Activated T-cell treated with anti-CD3 and anti-CD28 coated beads, Interleukin-2, amount 50 U/mL, for 24 hours (primary cell): ENCODE results near the gene FRK.
"Not testable (repeated sequence)": the region's sequence is repeated elsewhere in the genome, so short reads cannot be mapped to it uniquely, and the experiment has no call there.

ENCODE experiments used
- DNase-seq: peaks from one replicate; pipeline ENCODE4 v3.0.0-alpha.2; 2020
- H3K27ac Mint-ChIP-seq: 2 replicates; pipeline ENCODE4 v1.8.0; 2020; ENCODE audit warnings: mild to moderate bottlenecking, mixed read lengths
- H3K27me3 Mint-ChIP-seq: 2 replicates; pipeline ENCODE4 v1.8.0; 2020; ENCODE audit warnings: mixed read lengths
- H3K36me3 Mint-ChIP-seq: 2 replicates; pipeline ENCODE4 v1.8.0; 2020; ENCODE audit warnings: low read depth, mixed read lengths
- H3K4me1 Mint-ChIP-seq: 2 replicates; pipeline ENCODE4 v1.8.0; 2020; ENCODE audit warnings: low read depth, mixed read lengths
- H3K4me3 Mint-ChIP-seq: 2 replicates; pipeline ENCODE4 v1.8.0; 2020; ENCODE audit warnings: mild to moderate bottlenecking, moderate library complexity, mixed read lengths
- H3K9me3 Mint-ChIP-seq: 2 replicates; pipeline ENCODE4 v1.8.0; 2020; ENCODE audit warnings: mixed read lengths

FRK gene

GRCh38 chr6:116060572-116061283, at the start of gene FRK:
TSS of gene FRK (minus strand) at chr6:116060891. CDS start at chr6:116060311, 580 bp downstream.
- no peaks in the 10 kb centered on the region for H3K36me3 Mint-ChIP-seq
- no peak for DNase-seq
- peaks cover 12% of the 10 kb centered on the region for H3K27me3 Mint-ChIP-seq
- H3K27ac Mint-ChIP-seq: no peak within 1 kb of the TSS
- no peaks in the 10 kb centered on the region for H3K9me3 Mint-ChIP-seq
- H3K4me3 Mint-ChIP-seq: no peak within 1 kb of the TSS
- no peaks in the 10 kb centered on the region for H3K4me1 Mint-ChIP-seq

DNA sequence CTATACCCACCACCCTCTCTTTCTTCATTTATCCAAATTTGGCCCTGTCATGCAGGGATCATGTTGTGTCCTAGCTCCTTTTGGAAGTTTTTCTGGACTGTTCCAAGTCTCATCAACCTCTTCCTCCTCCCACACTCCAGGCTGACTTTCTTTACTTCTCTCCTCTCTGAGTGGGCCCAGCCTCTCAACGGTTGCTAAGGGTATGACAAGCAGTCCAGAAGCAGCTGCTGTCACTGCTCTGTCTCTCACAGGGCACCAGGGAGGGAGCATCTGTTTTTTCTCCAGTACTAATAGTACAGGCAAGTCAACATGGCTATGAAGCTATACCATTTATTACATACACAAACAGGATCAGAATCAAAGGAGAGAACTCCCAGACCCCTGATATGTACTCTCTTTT, 48.1 kb upstream of the FRK start:
- H3K36me3 Mint-ChIP-seq: peaks cover 85% of the 10 kb centered on the region
- H3K27me3 Mint-ChIP-seq: no peaks in the 10 kb centered on the region
- H3K9me3 Mint-ChIP-seq: no peaks in the 10 kb centered on the region
- no peak overlapping the region for H3K27ac Mint-ChIP-seq
- DNase-seq: no peak
- H3K4me1 Mint-ChIP-seq: peaks cover 28% of the 10 kb centered on the region
- H3K4me3 Mint-ChIP-seq: no peak overlapping the region

DNA sequence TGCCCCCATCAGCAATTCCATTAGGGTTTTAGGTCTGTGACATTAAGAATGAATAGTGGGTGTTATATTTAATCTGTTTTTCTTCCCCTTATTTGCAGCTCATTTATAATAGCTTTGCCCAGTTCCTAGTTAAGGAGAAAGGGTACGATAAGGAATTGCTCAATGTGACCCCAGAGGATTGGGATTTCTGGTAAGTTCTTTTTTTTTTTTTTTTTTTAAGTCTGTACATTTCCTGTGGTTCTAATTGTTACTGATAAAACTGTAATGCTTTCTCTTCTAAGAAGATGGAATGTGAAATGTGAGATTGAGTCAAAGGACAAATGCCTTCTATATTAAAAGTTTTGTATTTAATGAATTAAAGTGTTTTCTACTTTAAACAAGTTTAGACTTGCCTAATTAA, 45.5 kb upstream of the FRK start:
- no peak for DNase-seq
- H3K36me3 Mint-ChIP-seq: peaks cover 73% of the 10 kb centered on the region
- no peak overlapping the region for H3K27ac Mint-ChIP-seq
- H3K9me3 Mint-ChIP-seq: no peaks in the 10 kb centered on the region
- H3K27me3 Mint-ChIP-seq: no peaks in the 10 kb centered on the region
- peaks cover 54% of the 10 kb centered on the region for H3K4me1 Mint-ChIP-seq
- H3K4me3 Mint-ChIP-seq: peak overlapping the region; percentile 16

- no peak for DNase-seq
- Mint-ChIP-seq H3K27me3 (no peaks in the 10 kb centered on the region), H3K4me3 (no peak overlapping the region), H3K4me1 (peaks cover 56% of the 10 kb centered on the region), H3K9me3 (no peaks in the 10 kb centered on the region), H3K36me3 (peaks cover 67% of the 10 kb centered on the region), H3K27ac (peak overlapping the region; percentile 57)
Observed at GRCh38 chr6:116105247-116105646, 44.6 kb upstream of the FRK start.

DNA sequence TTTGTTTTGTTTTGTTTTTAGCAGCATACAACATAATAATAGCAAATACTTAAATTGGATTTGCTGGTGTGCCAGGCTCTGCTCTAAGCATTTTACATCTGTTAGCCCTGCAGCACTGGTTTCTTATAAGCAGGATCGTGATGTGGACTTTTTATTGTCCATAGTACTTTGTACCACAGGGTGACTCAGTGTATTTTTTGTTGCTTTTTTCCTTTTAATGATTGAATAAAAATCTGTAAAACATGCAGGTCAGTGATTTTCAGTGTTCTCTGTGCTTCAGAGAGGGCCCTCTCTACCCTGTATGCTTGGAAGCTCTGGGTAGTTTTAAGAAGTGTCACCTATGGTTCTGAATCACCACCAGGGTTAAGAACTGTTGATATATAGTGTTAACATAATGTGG, 43.9 kb upstream of the FRK start:
- Mint-ChIP-seq H3K4me1 (peaks cover 62% of the 10 kb centered on the region), H3K4me3 (no peak overlapping the region)

DNA sequence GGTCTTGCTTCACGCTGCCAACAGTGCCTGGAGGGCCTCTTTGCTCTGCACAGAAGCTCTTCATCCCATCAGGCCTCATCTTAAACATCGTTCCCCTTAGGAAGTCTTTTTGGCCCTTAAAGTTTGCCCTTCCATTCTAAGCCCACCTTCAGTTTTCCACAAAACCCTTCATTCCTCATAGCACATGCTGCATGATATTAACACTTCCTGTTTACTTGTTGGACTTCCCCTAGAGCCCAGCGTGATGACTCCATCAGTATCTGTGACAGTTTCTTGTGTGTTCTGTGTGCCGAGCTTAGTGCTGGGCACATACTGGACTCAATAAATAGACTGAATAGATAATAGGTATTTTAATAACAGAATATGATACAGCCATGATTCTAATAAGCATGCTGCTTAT, 42.2 kb upstream of the FRK start:
- Mint-ChIP-seq H3K4me3 (no peak overlapping the region), H3K9me3 (no peaks in the 10 kb centered on the region), H3K36me3 (peaks cover 49% of the 10 kb centered on the region), H3K27me3 (no peaks in the 10 kb centered on the region), H3K27ac (no peak overlapping the region), H3K4me1 (peaks cover 69% of the 10 kb centered on the region)
- no peak for DNase-seq

More for the DNA sequence above, 43.9 kb upstream of the FRK start:
- Mint-ChIP-seq H3K36me3 (peaks cover 64% of the 10 kb centered on the region), H3K27ac (no peak overlapping the region), H3K9me3 (no peaks in the 10 kb centered on the region), H3K27me3 (no peaks in the 10 kb centered on the region)
- DNase-seq: no peak

- Mint-ChIP-seq H3K36me3 (peaks cover 41% of the 10 kb centered on the region), H3K9me3 (peaks cover under 1% of the 10 kb centered on the region), H3K4me3 (peak overlapping the region; percentile 91), H3K4me1 (peaks cover 69% of the 10 kb centered on the region), H3K27ac (peak overlapping the region; percentile 93), H3K27me3 (no peaks in the 10 kb centered on the region)
- no peak for DNase-seq
Observed at GRCh38 chr6:116101790-116102189, 41.1 kb upstream of the FRK start.

DNA sequence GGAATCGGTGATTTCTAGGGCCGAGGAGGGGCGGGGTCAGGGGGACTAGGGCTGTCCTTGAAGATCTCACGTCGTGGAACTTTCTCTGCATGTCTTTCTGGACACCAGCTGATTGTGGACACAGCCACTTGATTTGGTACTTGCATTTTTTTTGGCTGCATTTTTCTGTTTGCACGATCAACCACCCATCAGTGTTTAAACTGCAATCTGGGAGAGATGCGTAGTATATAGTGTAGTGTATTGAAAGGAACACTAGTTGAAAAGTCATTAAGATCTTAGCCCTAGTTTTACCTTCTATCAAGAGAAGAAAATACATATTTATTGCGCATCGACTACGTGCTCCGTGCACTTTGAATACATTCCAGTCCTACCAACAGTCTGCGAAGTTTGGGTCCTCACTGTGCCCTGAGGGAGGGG, 40.6 kb upstream of the FRK start:
- Mint-ChIP-seq H3K4me3 (peak overlapping the region; percentile 91), H3K36me3 (peaks cover 38% of the 10 kb centered on the region), H3K4me1 (peaks cover 65% of the 10 kb centered on the region), H3K27ac (peak overlapping the region; percentile 93), H3K9me3 (peaks cover 4% of the 10 kb centered on the region), H3K27me3 (no peaks in the 10 kb centered on the region)
- no peak for DNase-seq

DNA sequence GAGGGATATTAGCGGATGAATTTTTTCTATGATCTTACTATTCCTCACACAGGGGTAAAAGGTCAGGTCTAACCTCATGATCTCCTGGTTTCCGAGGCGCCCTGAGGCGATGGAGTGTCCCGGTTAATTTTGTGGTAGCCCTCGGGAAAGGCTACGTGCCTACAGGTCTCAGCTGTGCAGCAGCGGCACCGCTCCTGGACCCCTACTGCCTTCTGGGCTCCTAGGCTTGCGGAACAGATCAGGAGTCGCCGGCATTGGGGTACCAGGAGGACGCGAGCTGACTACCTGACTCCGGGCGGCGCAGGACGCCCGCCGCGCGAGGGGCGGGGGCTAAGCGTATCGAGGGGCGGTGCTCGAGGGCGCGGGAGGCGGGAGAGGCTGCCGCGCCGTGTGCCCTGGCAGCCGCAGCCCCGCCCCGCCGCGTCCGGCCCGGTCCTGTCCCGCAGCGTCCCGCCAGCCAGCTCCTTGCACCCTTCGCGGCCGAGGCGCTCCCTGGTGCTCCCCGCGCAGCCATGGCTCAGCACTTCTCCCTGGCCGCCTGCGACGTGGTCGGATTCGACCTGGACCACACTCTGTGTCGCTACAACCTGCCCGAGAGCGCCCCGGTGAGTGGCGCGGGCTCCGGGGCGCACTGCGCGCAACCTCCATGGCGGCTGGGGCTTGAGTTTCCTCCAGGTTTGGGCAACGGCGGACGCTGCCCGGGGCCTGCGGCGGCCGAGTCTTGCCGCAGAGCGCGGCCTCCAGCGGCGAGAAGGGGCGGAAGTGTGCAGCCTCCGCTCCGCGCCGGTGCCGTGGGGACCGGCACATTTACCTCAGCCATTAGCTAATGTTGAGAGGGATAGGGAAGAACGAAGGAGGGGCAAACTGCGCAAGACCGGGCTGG, 40.0 kb upstream of the FRK start, which contains the start of gene NT5DC1:
NT5DC1 (plus strand) TSS at position 435 of the 883 bp plus-strand sequence; CDS start at position 513, 78 bp downstream.
- Mint-ChIP-seq H3K27ac (peak within 1 kb of the TSS; percentile 93), H3K4me3 (peak within 1 kb of the TSS; percentile 91), H3K9me3 (peaks cover 10% of the 10 kb centered on the region), H3K4me1 (peaks cover 59% of the 10 kb centered on the region), H3K27me3 (no peaks in the 10 kb centered on the region), H3K36me3 (peaks cover 34% of the 10 kb centered on the region)
- DNase-seq: peak; percentile 93

GRCh38 chr6:116099036-116099435, 38.3 kb upstream of the FRK start:
- Mint-ChIP-seq H3K27ac (no peak overlapping the region), H3K27me3 (no peaks in the 10 kb centered on the region), H3K4me1 (peaks cover 42% of the 10 kb centered on the region), H3K36me3 (peaks cover 20% of the 10 kb centered on the region), H3K9me3 (peaks cover 13% of the 10 kb centered on the region), H3K4me3 (no peak overlapping the region)
- no peak for DNase-seq

DNA sequence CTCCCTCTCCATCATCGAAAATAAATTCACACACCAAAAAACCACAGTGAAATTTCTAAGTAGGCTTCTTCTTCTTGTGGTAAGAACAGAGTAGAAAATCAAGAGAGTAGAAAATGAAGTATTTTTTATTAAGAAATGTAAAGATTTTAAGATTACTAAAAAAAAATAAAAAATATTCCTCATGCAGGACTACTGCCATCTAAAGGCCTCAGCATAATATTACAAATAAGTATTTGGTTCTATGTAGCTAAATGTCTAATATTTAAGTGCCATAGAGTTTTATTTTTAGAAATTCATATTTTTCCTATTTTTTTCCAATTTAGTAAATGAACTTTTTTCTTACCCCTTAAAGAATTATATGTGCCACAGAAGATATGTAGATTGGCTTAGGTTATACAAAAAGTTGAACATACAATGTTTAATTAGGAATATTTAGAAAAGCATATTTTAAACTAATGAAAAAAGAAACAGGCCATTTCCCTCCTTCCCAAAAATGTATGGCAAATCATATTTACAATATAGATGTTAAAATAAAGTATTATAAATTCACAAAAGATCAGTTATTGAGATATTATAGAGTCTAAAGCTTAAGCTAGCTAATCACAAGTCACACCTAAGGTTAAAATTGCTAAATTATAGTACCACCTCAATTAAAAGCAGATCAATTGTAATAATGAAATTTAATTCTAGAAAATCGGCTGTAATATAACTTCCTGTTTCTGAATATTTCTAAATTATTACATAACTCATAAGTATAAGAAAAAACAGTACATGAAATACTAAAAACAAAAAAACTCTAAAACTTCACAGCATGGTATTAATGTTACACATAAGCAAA, 36.5 kb upstream of the FRK start:
- Mint-ChIP-seq H3K36me3 (peaks cover 11% of the 10 kb centered on the region), H3K4me3 (no peak overlapping the region), H3K9me3 (peaks cover 13% of the 10 kb centered on the region), H3K27me3 (no peaks in the 10 kb centered on the region), H3K27ac (no peak overlapping the region), H3K4me1 (peaks cover 25% of the 10 kb centered on the region)
- DNase-seq: no peak

DNA sequence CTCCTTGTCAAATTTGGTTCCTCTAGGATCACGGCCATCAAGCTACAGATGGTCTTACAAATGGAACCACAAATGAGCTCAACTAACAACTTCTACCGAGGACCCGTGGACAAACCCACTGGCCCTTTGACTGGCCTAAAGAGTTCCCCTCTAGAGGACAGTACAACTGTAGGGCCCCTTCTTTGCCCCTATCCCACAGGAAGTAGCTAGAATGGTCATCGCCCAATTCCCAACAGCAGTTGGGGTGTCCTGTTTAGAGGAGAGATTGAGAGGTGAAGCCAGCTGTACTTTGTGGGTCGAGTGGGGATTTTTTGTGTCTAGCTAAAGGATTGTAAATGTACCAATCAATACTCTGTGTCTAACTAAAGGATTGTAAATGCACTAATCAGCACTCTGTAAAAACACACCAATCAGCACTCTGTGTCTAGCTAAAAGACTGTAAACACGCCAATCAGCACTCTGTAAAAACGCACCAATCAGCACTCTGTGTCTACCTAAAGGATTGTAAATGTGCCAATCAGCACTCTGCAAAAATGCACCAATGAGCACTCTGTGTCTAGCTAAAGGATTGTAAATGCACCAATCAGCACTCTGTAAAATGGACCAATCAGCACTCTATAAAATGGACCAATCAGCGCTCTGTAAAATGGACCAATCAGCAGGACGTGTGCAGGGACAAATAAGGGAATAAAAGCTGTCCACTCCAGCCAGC, 35.5 kb upstream of the FRK start:
- not testable (repeated sequence) for H3K4me3 Mint-ChIP-seq, DNase-seq, H3K27me3 Mint-ChIP-seq, H3K36me3 Mint-ChIP-seq, H3K27ac Mint-ChIP-seq
- Mint-ChIP-seq H3K9me3 (peaks cover 13% of the 10 kb centered on the region), H3K4me1 (peaks cover 15% of the 10 kb centered on the region)

DNA sequence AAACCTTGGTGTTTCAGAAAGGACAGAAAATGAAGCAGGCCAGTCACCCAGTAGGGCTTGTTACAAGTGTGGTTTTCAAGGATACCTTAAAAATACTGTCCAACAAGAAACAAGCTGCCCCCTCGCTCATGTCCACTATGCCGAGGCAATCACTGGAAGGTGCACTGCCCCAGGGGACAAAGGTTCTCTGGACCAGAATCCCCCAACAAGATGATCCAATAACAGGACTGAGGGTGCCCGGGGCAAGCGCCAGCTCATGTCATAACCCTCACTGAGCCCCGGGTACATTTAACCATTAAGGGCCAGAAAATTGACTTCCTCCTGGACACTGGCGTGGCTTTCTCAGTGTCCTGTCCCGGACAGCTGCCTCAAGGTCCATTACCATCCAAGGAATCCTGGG, 33.4 kb upstream of the FRK start:
- H3K36me3 Mint-ChIP-seq: peaks cover 2% of the 10 kb centered on the region
- peaks cover under 1% of the 10 kb centered on the region for H3K4me1 Mint-ChIP-seq
- DNase-seq: no peak
- H3K27ac Mint-ChIP-seq: no peak overlapping the region
- peaks cover 13% of the 10 kb centered on the region for H3K9me3 Mint-ChIP-seq
- H3K27me3 Mint-ChIP-seq: no peaks in the 10 kb centered on the region
- H3K4me3 Mint-ChIP-seq: no peak overlapping the region

DNA sequence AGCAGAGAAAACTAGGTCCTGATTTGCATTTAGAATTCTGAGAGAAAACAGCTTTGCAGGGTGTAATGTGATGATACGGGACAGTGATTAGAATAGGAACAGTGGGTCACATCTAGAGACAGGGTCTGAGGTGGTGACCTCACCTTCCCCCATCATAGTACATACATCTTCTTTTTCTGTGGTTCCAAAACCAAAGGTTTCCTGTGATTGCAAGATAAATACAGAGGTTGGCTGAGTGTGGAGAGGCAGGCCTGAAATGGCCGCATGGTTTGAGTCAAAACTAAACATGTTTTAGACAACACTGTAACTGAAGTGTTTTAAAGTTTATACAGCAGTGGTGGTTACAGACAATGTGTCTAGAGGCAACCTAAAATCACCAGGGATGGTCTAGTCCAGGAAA, 29.6 kb upstream of the FRK start:
- DNase-seq: no peak
- Mint-ChIP-seq H3K9me3 (no peaks in the 10 kb centered on the region), H3K27me3 (no peaks in the 10 kb centered on the region), H3K4me1 (no peaks in the 10 kb centered on the region), H3K4me3 (no peak overlapping the region), H3K36me3 (no peaks in the 10 kb centered on the region), H3K27ac (no peak overlapping the region)
